Activated T-cell treated with anti-CD3 and anti-CD28 coated beads, Interleukin-2, amount 50 U/mL, for 4 hours (primary cell): Measurements from ENCODE around the gene MYPN. TPM values are rescaled to one million over a fixed set of nuclear protein-coding genes. Genes with fewer than 3 reads are reported as not detected.
"Not testable (repeated sequence)": the region's sequence is repeated elsewhere in the genome, so short reads cannot be mapped to it uniquely, and the experiment has no call there.

Experiments
- ATAC-seq, 2 donors: fragments of 200-7000 bp; cut with Tn5 transposase; one replicate each; pipeline ENCODE4 v1.10.0; 2021
- DNase-seq: peaks from one replicate; pipeline ENCODE4 v3.0.0-alpha.2; 2020
- H3K27me3 Mint-ChIP-seq: one replicate; pipeline ENCODE4 v1.8.0; 2021; ENCODE audit warnings: low read depth, mixed read lengths
- H3K36me3 Mint-ChIP-seq: one replicate; pipeline ENCODE4 v1.8.0; 2022; ENCODE audit warnings: mixed read lengths; ENCODE audit not compliant: insufficient read depth
- H3K4me1 Mint-ChIP-seq: one replicate; pipeline ENCODE4 v1.8.0; 2021; ENCODE audit warnings: low read depth, mixed read lengths
- H3K4me3 Mint-ChIP-seq: one replicate; pipeline ENCODE4 v1.8.0; 2021; ENCODE audit warnings: mild to moderate bottlenecking, moderate library complexity, mixed read lengths
- H3K9me3 Mint-ChIP-seq: one replicate; pipeline ENCODE4 v1.8.0; 2021; ENCODE audit warnings: mixed read lengths
- total RNA-seq, 3 donors: library from RNA; stranded (reverse); gene quantifications; one replicate each; pipeline ENCODE4 v1.2.1, GENCODE V29; 2021

MYPN gene, protein sequence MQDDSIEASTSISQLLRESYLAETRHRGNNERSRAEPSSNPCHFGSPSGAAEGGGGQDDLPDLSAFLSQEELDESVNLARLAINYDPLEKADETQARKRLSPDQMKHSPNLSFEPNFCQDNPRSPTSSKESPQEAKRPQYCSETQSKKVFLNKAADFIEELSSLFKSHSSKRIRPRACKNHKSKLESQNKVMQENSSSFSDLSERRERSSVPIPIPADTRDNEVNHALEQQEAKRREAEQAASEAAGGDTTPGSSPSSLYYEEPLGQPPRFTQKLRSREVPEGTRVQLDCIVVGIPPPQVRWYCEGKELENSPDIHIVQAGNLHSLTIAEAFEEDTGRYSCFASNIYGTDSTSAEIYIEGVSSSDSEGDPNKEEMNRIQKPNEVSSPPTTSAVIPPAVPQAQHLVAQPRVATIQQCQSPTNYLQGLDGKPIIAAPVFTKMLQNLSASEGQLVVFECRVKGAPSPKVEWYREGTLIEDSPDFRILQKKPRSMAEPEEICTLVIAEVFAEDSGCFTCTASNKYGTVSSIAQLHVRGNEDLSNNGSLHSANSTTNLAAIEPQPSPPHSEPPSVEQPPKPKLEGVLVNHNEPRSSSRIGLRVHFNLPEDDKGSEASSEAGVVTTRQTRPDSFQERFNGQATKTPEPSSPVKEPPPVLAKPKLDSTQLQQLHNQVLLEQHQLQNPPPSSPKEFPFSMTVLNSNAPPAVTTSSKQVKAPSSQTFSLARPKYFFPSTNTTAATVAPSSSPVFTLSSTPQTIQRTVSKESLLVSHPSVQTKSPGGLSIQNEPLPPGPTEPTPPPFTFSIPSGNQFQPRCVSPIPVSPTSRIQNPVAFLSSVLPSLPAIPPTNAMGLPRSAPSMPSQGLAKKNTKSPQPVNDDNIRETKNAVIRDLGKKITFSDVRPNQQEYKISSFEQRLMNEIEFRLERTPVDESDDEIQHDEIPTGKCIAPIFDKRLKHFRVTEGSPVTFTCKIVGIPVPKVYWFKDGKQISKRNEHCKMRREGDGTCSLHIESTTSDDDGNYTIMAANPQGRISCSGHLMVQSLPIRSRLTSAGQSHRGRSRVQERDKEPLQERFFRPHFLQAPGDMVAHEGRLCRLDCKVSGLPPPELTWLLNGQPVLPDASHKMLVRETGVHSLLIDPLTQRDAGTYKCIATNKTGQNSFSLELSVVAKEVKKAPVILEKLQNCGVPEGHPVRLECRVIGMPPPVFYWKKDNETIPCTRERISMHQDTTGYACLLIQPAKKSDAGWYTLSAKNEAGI (N-terminal part only)
- total RNA-seq, result not detected

DNA sequence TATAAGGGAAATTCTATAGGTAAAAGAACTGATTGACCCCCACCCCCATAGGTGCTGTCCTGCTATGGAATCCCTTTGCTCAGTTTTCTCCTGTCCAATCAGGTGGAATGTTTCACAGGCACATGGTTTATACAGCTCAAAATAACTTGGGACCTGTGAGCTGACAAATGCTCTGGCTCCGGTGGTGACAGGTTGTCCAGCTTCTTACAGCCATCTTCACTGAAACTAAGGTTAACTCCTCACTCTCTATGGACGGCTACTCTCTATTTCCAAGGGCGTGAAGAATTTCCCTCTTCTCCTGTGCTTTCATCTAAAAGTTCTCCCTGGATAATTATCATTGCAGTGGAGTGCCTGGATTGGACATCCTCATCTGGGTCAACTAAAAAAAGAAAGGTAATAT lies at the start of gene MYPN:
MYPN (plus strand) TSS at position 158 of the 400 bp plus-strand sequence. CDS start 11,951 bp downstream, outside the sequence.
- peaks cover 3% of the 10 kb centered on the region for H3K27me3 Mint-ChIP-seq
- H3K36me3 Mint-ChIP-seq, result no peaks in the 10 kb centered on the region
- ATAC-seq (no peak), DNase-seq (no peak)
- no peaks in the 10 kb centered on the region for H3K4me1 Mint-ChIP-seq
- H3K9me3 Mint-ChIP-seq, result no peaks in the 10 kb centered on the region
- H3K4me3 Mint-ChIP-seq, result no peak within 1 kb of the TSS

- no peak for DNase-seq
- Mint-ChIP-seq H3K27me3 (no peaks in the 10 kb centered on the region), H3K36me3 (peaks cover 16% of the 10 kb centered on the region), H3K4me3 (no peak overlapping the region), H3K9me3 (no peaks in the 10 kb centered on the region), H3K4me1 (peaks cover 41% of the 10 kb centered on the region)
- ATAC-seq, result no peak
Measured at GRCh38 chr10:68067029-68067428, 42.3 kb upstream of the MYPN start.

- DNase-seq (no peak), ATAC-seq (no peak)
- H3K36me3 Mint-ChIP-seq, result peaks cover 15% of the 10 kb centered on the region
- H3K4me3 Mint-ChIP-seq, result no peak overlapping the region
- no peaks in the 10 kb centered on the region for H3K9me3 Mint-ChIP-seq
- H3K4me1 Mint-ChIP-seq, result peaks cover 43% of the 10 kb centered on the region
- H3K27me3 Mint-ChIP-seq, result no peaks in the 10 kb centered on the region
Measured at GRCh38 chr10:68067508-68067907, 41.8 kb upstream of the MYPN start.

GRCh38 chr10:68073631-68074030 lies 35.7 kb upstream of the MYPN start:
- H3K27me3 Mint-ChIP-seq, result no peaks in the 10 kb centered on the region
- H3K4me3 Mint-ChIP-seq, result peak overlapping the region; percentile 92
- peaks cover 44% of the 10 kb centered on the region for H3K4me1 Mint-ChIP-seq
- DNase-seq (no peak), ATAC-seq (no peak)
- no peaks in the 10 kb centered on the region for H3K9me3 Mint-ChIP-seq
- H3K36me3 Mint-ChIP-seq, result peaks cover 6% of the 10 kb centered on the region

DNA sequence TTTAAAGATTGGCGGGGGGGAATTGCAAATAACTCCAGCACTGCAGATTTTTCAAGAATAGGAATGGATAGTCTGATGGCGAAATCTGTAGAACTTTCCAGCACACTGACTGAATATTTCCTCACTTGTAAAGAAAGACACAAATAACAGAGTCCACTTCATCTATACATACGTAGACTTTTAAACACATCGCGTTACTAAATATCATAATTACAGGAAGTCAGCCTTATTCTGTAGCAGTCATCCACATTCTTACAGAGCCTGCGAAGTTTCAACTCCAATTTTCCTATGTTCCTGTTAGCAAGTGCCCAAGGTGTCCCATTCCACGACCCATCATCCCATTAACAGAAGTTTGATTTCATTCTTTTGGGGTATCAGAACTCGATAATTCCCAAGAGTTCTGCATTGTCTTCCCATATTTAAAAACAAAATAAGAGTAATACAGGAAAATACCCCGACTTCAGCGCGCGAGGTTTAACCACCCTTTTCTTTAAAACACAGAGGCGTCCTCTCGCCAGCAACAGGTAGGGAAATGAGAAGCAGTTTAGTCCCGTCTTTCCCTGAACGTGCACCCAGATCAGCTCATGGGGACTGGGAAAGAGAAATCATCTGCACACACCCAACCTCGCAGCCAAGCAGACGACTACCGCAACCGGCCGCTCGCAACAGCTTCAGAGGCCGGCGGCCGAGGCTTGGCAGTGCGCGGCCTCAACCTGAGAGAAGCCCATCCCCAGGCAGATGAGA lies 35.1 kb upstream of the MYPN start:
- Mint-ChIP-seq H3K27me3 (no peaks in the 10 kb centered on the region), H3K36me3 (peaks cover 6% of the 10 kb centered on the region), H3K4me3 (peak overlapping the region; percentile 92), H3K4me1 (peaks cover 42% of the 10 kb centered on the region), H3K9me3 (no peaks in the 10 kb centered on the region)
- ATAC-seq, result no peak
- DNase-seq, result no peak

DNA sequence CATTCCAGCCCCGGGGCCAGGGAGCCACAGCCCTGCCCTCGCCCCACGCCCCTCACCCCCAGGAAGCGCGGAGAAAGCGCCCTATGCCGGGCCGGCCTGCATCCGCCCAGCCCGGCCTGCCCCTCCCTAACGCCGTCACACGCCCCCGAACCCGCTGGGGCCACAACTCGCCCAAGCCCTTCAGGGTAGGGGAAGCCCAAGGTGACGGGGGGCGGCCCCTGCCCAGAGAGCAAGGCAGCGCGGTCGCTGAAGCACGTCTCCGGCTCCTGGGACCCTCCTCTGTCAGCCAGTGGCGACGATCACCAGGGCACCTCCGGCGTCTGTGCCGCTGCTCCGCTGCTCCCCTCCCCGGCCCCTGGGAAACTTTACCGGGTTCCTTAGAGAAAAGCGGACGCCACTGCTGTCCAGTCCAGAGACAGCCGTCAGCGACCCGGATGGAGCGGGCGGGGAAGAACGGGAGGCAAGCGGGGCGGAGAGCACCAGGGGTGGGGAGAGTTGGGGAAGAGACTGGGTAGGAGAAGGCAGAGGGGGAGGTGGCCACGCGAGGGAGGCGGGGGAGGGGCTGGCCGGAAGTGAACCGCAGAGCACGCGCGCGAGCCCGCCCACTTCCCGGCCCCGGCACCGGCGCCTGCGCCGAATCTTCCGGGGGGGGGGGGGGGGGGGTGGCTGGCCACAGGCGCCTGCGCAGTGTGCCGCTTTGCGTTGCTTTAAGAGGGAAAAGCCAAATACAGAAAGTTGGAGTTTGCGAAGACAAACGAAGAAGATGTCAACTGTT lies 34.3 kb upstream of the MYPN start, which contains the start of gene HERC4:
HERC4 (minus strand) TSS at position 509 of the 775 bp plus-strand sequence. CDS start 2,175 bp downstream, outside the sequence.
- H3K27me3 Mint-ChIP-seq, result no peaks in the 10 kb centered on the region
- no peaks in the 10 kb centered on the region for H3K9me3 Mint-ChIP-seq
- peak; percentile 88 to 89 for ATAC-seq
- peaks cover 36% of the 10 kb centered on the region for H3K4me1 Mint-ChIP-seq
- peak; percentile 88 for DNase-seq
- H3K36me3 Mint-ChIP-seq, result peaks cover 6% of the 10 kb centered on the region
- H3K4me3 Mint-ChIP-seq, result peak within 1 kb of the TSS; percentile 92

DNA sequence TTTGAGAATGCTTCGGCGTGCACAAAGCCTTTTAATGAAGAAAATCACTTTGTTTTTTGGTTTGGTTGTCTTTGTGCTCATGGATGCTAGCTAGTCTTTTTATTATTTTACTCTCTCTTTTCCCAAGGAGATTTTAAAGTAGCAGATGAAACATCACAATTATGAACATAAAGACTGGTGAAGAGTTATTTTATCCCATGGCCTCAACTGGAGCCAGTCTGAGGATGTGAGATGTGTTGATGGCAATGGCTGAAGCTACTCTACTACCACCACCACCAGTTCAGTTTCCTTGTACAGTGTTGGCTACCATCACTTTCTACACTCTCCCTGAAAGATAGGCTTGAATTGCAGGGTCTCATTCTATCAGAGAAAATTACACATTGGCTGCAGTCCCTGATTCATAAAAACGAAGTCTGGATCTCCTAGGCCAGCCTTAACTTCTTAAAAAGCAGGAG lies 33.7 kb upstream of the MYPN start:
- H3K36me3 Mint-ChIP-seq, result peaks cover 5% of the 10 kb centered on the region
- peaks cover 36% of the 10 kb centered on the region for H3K4me1 Mint-ChIP-seq
- ATAC-seq, result no peak
- DNase-seq, result no peak
- H3K27me3 Mint-ChIP-seq, result no peaks in the 10 kb centered on the region
- H3K9me3 Mint-ChIP-seq, result no peaks in the 10 kb centered on the region
- H3K4me3 Mint-ChIP-seq, result peak overlapping the region; percentile 92

DNA sequence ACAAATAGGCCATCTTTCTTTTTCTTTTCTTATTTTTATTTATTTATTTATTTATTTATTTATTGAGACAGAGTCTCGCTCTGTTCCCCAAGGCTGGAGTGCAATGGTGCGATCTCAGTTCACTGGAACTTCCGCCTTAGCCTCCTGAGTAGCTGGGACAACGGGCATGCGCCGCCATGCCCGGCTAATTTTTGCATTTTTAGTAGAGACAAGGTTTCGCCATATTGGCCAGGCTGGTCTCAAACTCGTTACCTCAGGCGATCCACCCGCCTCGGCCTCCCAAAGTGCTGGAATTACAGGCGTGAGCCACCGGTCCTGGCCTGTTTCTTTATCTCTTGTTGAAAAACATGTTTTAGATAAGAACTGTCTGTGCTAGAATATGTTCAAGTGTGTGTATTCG lies 33.2 kb upstream of the MYPN start:
- not testable (repeated sequence) for H3K27me3 Mint-ChIP-seq, ATAC-seq, H3K9me3 Mint-ChIP-seq, DNase-seq, H3K4me3 Mint-ChIP-seq, H3K36me3 Mint-ChIP-seq
- H3K4me1 Mint-ChIP-seq, result peaks cover 31% of the 10 kb centered on the region

GRCh38 chr10:68077026-68077425 lies 32.3 kb upstream of the MYPN start:
- Mint-ChIP-seq H3K4me1 (peaks cover 21% of the 10 kb centered on the region), H3K4me3 (no peak overlapping the region), H3K36me3 (no peaks in the 10 kb centered on the region), H3K27me3 (no peaks in the 10 kb centered on the region), H3K9me3 (no peaks in the 10 kb centered on the region)
- DNase-seq, result no peak
- no peak for ATAC-seq

DNA sequence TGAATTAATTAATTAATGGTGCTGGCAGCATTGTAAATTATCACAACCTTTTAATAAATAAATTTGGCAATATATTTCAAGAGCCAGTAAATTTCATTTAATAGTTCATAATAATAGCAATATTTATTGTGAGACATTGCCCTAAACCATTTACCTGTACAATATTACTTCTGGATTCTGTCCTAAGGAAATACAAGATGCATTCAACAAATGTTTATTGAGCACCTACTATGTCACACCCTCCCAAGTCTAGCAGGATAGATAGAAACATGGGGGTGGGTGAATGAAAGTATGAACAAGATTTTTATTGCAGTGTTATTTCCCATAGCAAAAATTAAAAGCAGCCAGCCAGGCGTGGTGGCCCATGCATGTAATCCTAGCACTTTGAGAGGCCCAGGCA lies 29.9 kb upstream of the MYPN start:
- DNase-seq (no peak), ATAC-seq (no peak)
- Mint-ChIP-seq H3K27me3 (peaks cover 3% of the 10 kb centered on the region), H3K4me1 (peaks cover 5% of the 10 kb centered on the region), H3K36me3 (no peaks in the 10 kb centered on the region), H3K9me3 (no peaks in the 10 kb centered on the region), H3K4me3 (no peak overlapping the region)

GRCh38 chr10:68080853-68081431 lies 28.3 kb upstream of the MYPN start:
- Mint-ChIP-seq H3K4me3 (no peak overlapping the region), H3K4me1 (no peaks in the 10 kb centered on the region), H3K27me3 (peaks cover 3% of the 10 kb centered on the region), H3K9me3 (no peaks in the 10 kb centered on the region), H3K36me3 (no peaks in the 10 kb centered on the region)
- DNase-seq, result no peak
- ATAC-seq, result no peak

DNA sequence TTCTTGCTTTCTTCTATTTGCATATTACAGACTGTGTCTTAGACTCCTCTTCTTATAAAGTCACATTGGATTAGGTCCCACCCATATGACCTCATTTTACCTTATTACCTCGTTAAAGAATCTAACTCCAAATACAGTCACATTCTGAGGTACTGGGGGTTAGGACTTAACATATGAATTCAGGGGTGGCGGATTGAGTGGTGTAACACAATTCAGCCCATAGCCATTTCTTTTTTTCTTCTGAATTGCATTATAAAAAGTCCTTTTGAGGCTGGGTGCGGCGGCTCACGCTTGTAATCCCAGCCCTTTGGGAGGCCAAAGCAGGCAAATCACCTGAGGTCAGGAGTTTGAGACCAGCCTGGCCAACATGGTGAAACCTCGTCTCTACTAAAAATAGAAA lies 27.4 kb upstream of the MYPN start:
- H3K27me3 Mint-ChIP-seq, result peaks cover 3% of the 10 kb centered on the region
- no peaks in the 10 kb centered on the region for H3K4me1 Mint-ChIP-seq
- ATAC-seq (no peak), DNase-seq (no peak)
- H3K9me3 Mint-ChIP-seq, result no peaks in the 10 kb centered on the region
- no peak overlapping the region for H3K4me3 Mint-ChIP-seq
- H3K36me3 Mint-ChIP-seq, result no peaks in the 10 kb centered on the region

GRCh38 chr10:68082872-68083271 lies 26.4 kb upstream of the MYPN start:
- Mint-ChIP-seq H3K4me3 (no peak overlapping the region), H3K9me3 (no peaks in the 10 kb centered on the region), H3K36me3 (no peaks in the 10 kb centered on the region), H3K4me1 (no peaks in the 10 kb centered on the region), H3K27me3 (peaks cover 3% of the 10 kb centered on the region)
- no peak for DNase-seq
- ATAC-seq, result no peak
